ENCODE data around the gene C1QTNF6.

DNA sequence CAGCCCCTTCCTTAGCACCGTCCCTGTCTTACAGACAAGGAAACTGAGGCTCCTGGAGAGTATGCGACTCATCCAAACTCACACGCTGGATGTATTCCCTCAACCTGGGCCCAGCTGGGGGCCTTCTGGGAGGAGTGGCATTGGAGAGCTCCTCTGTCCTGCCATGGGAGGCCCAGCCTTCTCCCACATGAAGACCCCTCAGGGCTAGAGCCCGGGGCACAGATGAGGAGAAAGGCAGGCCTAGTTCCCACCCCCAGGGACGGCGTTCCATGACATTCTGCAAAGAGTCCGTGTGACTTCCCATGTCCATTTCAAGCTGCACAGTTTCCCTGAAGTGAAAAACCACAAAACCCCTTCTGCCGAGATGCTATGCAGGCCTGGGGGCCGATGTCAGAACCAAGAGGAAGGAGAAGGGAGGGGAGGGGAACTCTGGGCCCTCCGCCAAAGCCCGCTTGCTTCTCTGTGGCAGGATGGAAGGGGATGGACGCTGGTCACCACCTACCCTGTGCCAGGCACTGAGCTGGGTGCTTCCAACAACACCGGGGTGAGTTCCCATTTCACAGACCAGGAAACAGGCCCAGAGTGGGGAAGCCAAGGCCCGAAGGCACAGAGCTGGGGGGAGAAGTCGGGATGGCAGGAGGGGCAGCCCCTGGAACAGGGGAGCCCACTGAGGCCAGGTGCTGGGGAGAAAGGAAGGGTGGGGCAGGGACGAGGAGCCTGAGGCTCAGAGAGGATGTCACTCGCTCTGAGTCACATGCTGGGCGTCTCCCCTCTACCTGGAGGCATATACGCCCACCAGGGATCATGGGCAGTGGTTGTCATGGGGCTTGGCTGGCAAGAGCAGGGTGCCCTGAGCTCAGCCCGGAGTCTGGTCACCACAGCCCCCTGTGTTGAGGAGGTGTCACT, 40.3 kb upstream of the C1QTNF6 start:
- TF ChIP-seq RAD21 (IDR thresholded peaks at IDR 0.05; ENCODE audit: low read length), result no peak
- TF ChIP-seq MXI1 (IDR thresholded peaks at IDR 0.05; ENCODE audit: low read depth, low read length), result no peak
- TF ChIP-seq, protein P1, sequence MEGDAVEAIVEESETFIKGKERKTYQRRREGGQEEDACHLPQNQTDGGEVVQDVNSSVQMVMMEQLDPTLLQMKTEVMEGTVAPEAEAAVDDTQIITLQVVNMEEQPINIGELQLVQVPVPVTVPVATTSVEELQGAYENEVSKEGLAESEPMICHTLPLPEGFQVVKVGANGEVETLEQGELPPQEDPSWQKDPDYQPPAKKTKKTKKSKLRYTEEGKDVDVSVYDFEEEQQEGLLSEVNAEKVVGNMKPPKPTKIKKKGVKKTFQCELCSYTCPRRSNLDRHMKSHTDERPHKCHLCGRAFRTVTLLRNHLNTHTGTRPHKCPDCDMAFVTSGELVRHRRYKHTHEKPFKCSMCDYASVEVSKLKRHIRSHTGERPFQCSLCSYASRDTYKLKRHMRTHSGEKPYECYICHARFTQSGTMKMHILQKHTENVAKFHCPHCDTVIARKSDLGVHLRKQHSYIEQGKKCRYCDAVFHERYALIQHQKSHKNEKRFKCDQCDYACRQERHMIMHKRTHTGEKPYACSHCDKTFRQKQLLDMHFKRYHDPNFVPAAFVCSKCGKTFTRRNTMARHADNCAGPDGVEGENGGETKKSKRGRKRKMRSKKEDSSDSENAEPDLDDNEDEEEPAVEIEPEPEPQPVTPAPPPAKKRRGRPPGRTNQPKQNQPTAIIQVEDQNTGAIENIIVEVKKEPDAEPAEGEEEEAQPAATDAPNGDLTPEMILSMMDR (IDR thresholded peaks at IDR 0.05), result no peak
- TF ChIP-seq, protein P2, sequence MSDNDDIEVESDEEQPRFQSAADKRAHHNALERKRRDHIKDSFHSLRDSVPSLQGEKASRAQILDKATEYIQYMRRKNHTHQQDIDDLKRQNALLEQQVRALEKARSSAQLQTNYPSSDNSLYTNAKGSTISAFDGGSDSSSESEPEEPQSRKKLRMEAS (IDR thresholded peaks at IDR 0.05; ENCODE audit: low read depth), result peak; percentile 47; the same call in 1 of the 2 replicates
- no peak for TF ChIP-seq ELF1 (IDR thresholded peaks at IDR 0.05)
- TF ChIP-seq EP300 (IDR thresholded peaks at IDR 0.05; ENCODE audit: borderline replicate concordance in 1 of 2, low read depth in 1 of 2, low read length in 1 of 2), result peak in 1 of 2 experiments; percentile 64; a peak in 1 of 4 replicates
- TF ChIP-seq JUND (IDR thresholded peaks at IDR 0.05), result no peak; the same call in 1 of the 2 replicates
- TF ChIP-seq, protein P3, sequence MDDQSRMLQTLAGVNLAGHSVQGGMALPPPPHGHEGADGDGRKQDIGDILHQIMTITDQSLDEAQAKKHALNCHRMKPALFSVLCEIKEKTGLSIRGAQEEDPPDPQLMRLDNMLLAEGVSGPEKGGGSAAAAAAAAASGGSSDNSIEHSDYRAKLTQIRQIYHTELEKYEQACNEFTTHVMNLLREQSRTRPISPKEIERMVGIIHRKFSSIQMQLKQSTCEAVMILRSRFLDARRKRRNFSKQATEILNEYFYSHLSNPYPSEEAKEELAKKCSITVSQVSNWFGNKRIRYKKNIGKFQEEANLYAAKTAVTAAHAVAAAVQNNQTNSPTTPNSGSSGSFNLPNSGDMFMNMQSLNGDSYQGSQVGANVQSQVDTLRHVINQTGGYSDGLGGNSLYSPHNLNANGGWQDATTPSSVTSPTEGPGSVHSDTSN (IDR thresholded peaks at IDR 0.05), result peak; percentile 78
- no peak for TF ChIP-seq RXRA (IDR thresholded peaks at IDR 0.05; ENCODE audit: borderline replicate concordance, low read depth)
- TF ChIP-seq EZH2phosphoT487 (IDR thresholded peaks at IDR 0.05; ENCODE audit: borderline replicate concordance, low read depth), result no peak
- TF ChIP-seq TAF1 (IDR thresholded peaks at IDR 0.05; ENCODE audit: borderline replicate concordance, low read depth, low read length), result no peak
- no peak for TF ChIP-seq RCOR1 (IDR thresholded peaks at IDR 0.05; ENCODE audit: low read length)
- peak; percentile 50; the same call in 1 of the 2 replicates for TF ChIP-seq POLR2AphosphoS5 (IDR thresholded peaks at IDR 0.05; ENCODE audit: low read depth, low read length)
